ENCODE data around the gene UBE2G2.

DNA sequence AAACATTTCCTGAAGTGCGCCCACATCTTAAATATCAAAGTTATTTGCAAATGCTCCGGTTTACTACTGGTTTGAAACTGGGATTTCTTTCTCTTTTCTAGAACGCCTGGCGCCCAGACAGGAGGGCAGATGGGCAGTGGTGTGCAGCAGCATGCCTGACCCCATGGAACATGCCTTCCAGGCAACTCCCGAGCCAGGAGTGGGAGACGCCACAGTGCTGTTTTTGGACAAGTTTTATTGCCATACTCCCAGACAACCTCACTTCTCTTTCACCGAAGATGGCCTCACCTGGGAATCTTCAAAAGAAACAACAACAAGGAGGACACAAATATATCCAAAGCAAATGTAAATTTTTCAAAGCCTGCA is 21.5 kb downstream of the UBE2G2 start:
- TF ChIP-seq, protein P1, sequence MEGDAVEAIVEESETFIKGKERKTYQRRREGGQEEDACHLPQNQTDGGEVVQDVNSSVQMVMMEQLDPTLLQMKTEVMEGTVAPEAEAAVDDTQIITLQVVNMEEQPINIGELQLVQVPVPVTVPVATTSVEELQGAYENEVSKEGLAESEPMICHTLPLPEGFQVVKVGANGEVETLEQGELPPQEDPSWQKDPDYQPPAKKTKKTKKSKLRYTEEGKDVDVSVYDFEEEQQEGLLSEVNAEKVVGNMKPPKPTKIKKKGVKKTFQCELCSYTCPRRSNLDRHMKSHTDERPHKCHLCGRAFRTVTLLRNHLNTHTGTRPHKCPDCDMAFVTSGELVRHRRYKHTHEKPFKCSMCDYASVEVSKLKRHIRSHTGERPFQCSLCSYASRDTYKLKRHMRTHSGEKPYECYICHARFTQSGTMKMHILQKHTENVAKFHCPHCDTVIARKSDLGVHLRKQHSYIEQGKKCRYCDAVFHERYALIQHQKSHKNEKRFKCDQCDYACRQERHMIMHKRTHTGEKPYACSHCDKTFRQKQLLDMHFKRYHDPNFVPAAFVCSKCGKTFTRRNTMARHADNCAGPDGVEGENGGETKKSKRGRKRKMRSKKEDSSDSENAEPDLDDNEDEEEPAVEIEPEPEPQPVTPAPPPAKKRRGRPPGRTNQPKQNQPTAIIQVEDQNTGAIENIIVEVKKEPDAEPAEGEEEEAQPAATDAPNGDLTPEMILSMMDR (IDR thresholded peaks at IDR 0.05), result no peak
- TF ChIP-seq POLR2A (IDR thresholded peaks at IDR 0.05), result no peak
- TF ChIP-seq EP300 (IDR thresholded peaks at IDR 0.05; ENCODE audit: low read depth), result no peak
- TF ChIP-seq POLR2AphosphoS5 (IDR thresholded peaks at IDR 0.05), result no peak
